K562 (cell line): Measurements from ENCODE around the gene MDC1. TPM values are rescaled to one million over a fixed set of nuclear protein-coding genes. Genes with fewer than 3 reads are reported as not detected.

ENCODE experiments used
- DMBX1 ChIP-seq: fragments of 250-450 bp; sonication (Bioruptor Pico); IDR thresholded peaks from 2 replicates; pipeline ENCODE4 v1.8.0; 2022; ENCODE audit warnings: inconsistent platforms, mild to moderate bottlenecking, moderate library complexity, borderline replicate concordance
- GATAD2B ChIP-seq: fragments of 450-650 bp; IDR thresholded peaks from 2 replicates; pipeline ENCODE4 v1.6.1; 2017; ENCODE audit warnings: mild to moderate bottlenecking, borderline replicate concordance
- MAFG ChIP-seq: fragments of 450-650 bp; conservative IDR thresholded peaks from 2 replicates; pipeline ENCODE4 v1.6.1; 2016; ENCODE audit warnings: missing genetic modification characterization, missing compliant biosample characterization
- PHB2 ChIP-seq: fragments of 450-650 bp; IDR thresholded peaks from 2 replicates; pipeline ENCODE4 v1.6.1; 2017; ENCODE audit warnings: low read depth
- RFX5 ChIP-seq: IDR thresholded peaks from 2 replicates; pipeline ENCODE4 v1.6.1; 2011; ENCODE audit warnings: low read depth, mild to moderate bottlenecking, improper control_type of control experiment, low read length
- SETDB1 ChIP-seq: IDR thresholded peaks from one replicate; pipeline ENCODE4 v1.6.1; 2012; ENCODE audit warnings: low read length, control low read depth, inconsistent platforms
- SIN3A ChIP-seq, 2 experiments: fragments of 150-350 bp in 1 of 2; IDR thresholded peaks; 2 replicates each; pipeline ENCODE4 v1.6.1; 2011 to 2016; ENCODE audit warnings: borderline replicate concordance in 2 of 2, low read depth in 2 of 2, low read length in 2 of 2, mild to moderate bottlenecking in 2 of 2, moderate library complexity in 2 of 2; ENCODE audit not compliant: control insufficient read depth in 1 of 2
- SIX5 ChIP-seq, 2 experiments: IDR thresholded peaks; 2 replicates each; pipeline ENCODE4 v1.6.1; 2011; ENCODE audit warnings: low read length in 2 of 2, borderline replicate concordance in 1 of 2, low read depth in 1 of 2, mild to moderate bottlenecking in 1 of 2, moderate library complexity in 1 of 2; ENCODE audit not compliant: insufficient read depth in 1 of 2
- ZKSCAN1 ChIP-seq: fragments of 150-350 bp; IDR thresholded peaks from 2 replicates; pipeline ENCODE4 v1.6.1; 2016; ENCODE audit warnings: low read depth, low read length
- ZNF41 ChIP-seq: fragments of 250-450 bp; sonication (Bioruptor Pico); conservative IDR thresholded peaks from 2 replicates; pipeline ENCODE4 v1.4.0; 2020; ENCODE audit warnings: mild to moderate bottlenecking
- ZNF778 ChIP-seq: fragments of 450-650 bp; formaldehyde crosslinking; IDR thresholded peaks from 2 replicates; pipeline ENCODE4 v1.4.0; 2020; ENCODE audit warnings: mild to moderate bottlenecking, moderate library complexity
- polyA plus RNA-seq, 8 experiments: library from polyadenylated mRNA; depleted of rRNA in 4 of 8; stranded (reverse) in 5 of 8; unstranded in 3 of 8; fragments of >200 nt; fragmentation: Nextera tagmentation in 2 of 8; fragmentation: Illumina TruSeq in 1 of 8; extraction: Ambion mirVana in 2 of 8; extraction: Trizol in 1 of 8; gene quantifications; 2 replicates each; pipeline versions ENCODE4 v1.2.1 to v1.2.3, GENCODE V29; 2011 to 2014; ENCODE audit warnings: inconsistent platforms in 1 of 8, missing spikeins in 1 of 8
- total RNA-seq, 7 experiments: library from RNA; depleted of rRNA in 6 of 7; stranded (reverse); fragments of >200 nt in 6 of 7; fragmentation: Illumina TruSeq in 2 of 7; extraction: Trizol in 2 of 7; gene quantifications; 2 replicates each; pipeline versions ENCODE4 v1.2.1 to v1.2.3, GENCODE V29; 2011 to 2021; ENCODE audit warnings: low replicate concordance in 1 of 7
- TF ChIP-seq, protein P1 (sequence below): fragments of 250-450 bp; sonication (Bioruptor Pico); IDR thresholded peaks from 2 replicates; pipeline ENCODE4 v1.5.0; 2021; ENCODE audit warnings: mild to moderate bottlenecking, borderline replicate concordance
- TF ChIP-seq, protein P2 (sequence below), 2 experiments: fragments of 450-650 bp in 1 of 2; sonication (generic) in 1 of 2; formaldehyde crosslinking; conservative IDR thresholded peaks; 2 replicates each; pipeline versions ENCODE4 v1.4.0 to v1.8.1; 2020 to 2022; ENCODE audit warnings: mild to moderate bottlenecking in 1 of 2, missing genetic modification reagents in 1 of 2
- TF ChIP-seq, protein P3 (sequence below): IDR thresholded peaks from 2 replicates; pipeline ENCODE4 v1.6.1; 2012; ENCODE audit warnings: low read depth, low read length, improper control_type of control experiment, borderline replicate concordance
- TF ChIP-seq, protein P4 (sequence below): fragments of 250-450 bp; sonication (Bioruptor Pico); IDR thresholded peaks from 2 replicates; pipeline ENCODE4 v1.5.0; 2020; ENCODE audit warnings: mild to moderate bottlenecking, borderline replicate concordance
- TF ChIP-seq, protein P5 (sequence below), 2 experiments: IDR thresholded peaks; 2 replicates each; pipeline ENCODE4 v1.6.1; 2012; ENCODE audit warnings: improper control_type of control experiment in 2 of 2, low read depth in 2 of 2, low read length in 2 of 2, borderline replicate concordance in 1 of 2

Gene MDC1
- total and polyA plus RNA-seq, 9 of the 15 experiments (the other 6 are each of a cell fraction or from before 2014, with no cell fraction given) = 8.2 to 114 (median 20.0) TPM

DNA sequence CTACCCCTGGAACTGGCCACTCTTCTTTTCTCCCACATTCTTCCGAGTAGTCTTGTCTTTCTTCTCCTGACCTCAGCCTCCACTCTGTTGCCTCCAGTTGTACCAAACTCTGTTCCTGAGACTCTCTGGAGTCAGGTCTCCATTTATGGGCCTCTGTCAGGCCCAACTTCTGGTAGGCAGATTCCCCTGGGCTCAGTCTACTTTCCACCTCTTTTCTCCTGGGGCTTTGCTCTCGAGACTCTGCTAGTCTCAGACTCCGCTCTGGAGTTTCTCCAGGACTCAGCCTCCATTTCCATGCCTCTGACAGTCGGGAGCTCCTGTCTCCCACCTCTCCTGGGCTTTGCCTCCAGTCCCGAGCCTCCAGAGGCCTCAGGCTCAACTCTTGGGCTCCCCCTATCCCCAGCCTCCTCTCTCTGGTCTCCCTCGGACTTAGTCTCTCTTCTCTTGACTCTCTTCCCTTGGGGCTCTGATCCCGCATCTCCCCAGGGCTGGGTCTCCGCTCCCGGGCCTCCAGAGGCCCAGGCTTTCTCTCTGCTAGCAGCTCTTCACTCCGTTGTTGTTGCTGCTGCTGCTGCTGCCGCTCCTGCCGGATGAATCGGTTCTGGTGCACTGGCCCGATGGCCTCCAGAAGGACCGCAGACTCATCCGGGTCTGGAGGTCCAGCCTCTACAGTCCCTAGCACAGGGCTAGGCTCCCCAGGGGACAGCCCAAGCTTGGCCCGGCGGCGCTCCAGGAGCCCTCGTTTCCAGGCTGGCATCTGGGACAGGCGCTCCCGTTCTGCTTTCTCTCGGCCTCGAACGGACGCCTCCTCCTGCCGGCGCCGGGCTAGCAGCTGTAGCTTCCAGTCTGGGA, 31.7 kb downstream of the MDC1 start (continued):
- TF ChIP-seq SIN3A (IDR thresholded peaks at IDR 0.05; ENCODE audit: borderline replicate concordance in 2 of 2, control insufficient read depth in 1 of 2, low read depth in 2 of 2, low read length in 2 of 2) (peak in 1 of 2 experiments; percentile 43; a peak in 1 of 4 replicates), ZNF778 (no peak), ZKSCAN1 (no peak), DMBX1 (CRISPR knock-in tag) (no peak), PHB2 (no peak), ZNF41 (no peak), SETDB1 (no peak), MAFG (tag) (no peak), GATAD2B (no peak), RFX5 (no peak), SIX5 (IDR thresholded peaks at IDR 0.05; ENCODE audit: borderline replicate concordance in 1 of 2, insufficient read depth in 1 of 2, low read depth in 1 of 2, low read length in 2 of 2) (no peak)
- TF ChIP-seq, protein P1, sequence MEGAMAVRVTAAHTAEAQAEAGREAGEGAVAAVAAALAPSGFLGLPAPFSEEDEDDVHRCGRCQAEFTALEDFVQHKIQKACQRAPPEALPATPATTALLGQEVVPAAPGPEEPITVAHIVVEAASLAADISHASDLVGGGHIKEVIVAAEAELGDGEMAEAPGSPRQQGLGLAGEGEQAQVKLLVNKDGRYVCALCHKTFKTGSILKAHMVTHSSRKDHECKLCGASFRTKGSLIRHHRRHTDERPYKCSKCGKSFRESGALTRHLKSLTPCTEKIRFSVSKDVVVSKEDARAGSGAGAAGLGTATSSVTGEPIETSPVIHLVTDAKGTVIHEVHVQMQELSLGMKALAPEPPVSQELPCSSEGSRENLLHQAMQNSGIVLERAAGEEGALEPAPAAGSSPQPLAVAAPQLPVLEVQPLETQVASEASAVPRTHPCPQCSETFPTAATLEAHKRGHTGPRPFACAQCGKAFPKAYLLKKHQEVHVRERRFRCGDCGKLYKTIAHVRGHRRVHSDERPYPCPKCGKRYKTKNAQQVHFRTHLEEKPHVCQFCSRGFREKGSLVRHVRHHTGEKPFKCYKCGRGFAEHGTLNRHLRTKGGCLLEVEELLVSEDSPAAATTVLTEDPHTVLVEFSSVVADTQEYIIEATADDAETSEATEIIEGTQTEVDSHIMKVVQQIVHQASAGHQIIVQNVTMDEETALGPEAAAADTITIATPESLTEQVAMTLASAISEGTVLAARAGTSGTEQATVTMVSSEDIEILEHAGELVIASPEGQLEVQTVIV (CRISPR knock-in tag) = no peak
- TF ChIP-seq, protein P2, sequence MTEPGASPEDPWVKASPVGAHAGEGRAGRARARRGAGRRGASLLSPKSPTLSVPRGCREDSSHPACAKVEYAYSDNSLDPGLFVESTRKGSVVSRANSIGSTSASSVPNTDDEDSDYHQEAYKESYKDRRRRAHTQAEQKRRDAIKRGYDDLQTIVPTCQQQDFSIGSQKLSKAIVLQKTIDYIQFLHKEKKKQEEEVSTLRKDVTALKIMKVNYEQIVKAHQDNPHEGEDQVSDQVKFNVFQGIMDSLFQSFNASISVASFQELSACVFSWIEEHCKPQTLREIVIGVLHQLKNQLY (CRISPR knock-in tag; conservative IDR thresholded peaks at IDR 0.05) = no peak
- TF ChIP-seq, protein P3, sequence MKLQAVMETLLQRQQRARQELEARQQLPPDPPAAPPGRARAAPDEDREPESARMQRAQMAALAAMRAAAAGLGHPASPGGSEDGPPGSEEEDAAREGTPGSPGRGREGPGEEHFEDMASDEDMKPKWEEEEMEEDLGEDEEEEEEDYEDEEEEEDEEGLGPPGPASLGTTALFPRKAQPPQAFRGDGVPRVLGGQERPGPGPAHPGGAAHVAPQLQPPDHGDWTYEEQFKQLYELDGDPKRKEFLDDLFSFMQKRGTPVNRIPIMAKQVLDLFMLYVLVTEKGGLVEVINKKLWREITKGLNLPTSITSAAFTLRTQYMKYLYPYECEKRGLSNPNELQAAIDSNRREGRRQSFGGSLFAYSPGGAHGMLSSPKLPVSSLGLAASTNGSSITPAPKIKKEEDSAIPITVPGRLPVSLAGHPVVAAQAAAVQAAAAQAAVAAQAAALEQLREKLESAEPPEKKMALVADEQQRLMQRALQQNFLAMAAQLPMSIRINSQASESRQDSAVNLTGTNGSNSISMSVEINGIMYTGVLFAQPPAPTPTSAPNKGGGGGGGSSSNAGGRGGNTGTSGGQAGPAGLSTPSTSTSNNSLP = no peak
- TF ChIP-seq, protein P4, sequence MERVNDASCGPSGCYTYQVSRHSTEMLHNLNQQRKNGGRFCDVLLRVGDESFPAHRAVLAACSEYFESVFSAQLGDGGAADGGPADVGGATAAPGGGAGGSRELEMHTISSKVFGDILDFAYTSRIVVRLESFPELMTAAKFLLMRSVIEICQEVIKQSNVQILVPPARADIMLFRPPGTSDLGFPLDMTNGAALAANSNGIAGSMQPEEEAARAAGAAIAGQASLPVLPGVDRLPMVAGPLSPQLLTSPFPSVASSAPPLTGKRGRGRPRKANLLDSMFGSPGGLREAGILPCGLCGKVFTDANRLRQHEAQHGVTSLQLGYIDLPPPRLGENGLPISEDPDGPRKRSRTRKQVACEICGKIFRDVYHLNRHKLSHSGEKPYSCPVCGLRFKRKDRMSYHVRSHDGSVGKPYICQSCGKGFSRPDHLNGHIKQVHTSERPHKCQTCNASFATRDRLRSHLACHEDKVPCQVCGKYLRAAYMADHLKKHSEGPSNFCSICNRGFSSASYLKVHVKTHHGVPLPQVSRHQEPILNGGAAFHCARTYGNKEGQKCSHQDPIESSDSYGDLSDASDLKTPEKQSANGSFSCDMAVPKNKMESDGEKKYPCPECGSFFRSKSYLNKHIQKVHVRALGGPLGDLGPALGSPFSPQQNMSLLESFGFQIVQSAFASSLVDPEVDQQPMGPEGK (CRISPR knock-in tag) = no peak
- TF ChIP-seq, protein P5, sequence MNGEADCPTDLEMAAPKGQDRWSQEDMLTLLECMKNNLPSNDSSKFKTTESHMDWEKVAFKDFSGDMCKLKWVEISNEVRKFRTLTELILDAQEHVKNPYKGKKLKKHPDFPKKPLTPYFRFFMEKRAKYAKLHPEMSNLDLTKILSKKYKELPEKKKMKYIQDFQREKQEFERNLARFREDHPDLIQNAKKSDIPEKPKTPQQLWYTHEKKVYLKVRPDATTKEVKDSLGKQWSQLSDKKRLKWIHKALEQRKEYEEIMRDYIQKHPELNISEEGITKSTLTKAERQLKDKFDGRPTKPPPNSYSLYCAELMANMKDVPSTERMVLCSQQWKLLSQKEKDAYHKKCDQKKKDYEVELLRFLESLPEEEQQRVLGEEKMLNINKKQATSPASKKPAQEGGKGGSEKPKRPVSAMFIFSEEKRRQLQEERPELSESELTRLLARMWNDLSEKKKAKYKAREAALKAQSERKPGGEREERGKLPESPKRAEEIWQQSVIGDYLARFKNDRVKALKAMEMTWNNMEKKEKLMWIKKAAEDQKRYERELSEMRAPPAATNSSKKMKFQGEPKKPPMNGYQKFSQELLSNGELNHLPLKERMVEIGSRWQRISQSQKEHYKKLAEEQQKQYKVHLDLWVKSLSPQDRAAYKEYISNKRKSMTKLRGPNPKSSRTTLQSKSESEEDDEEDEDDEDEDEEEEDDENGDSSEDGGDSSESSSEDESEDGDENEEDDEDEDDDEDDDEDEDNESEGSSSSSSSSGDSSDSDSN (IDR thresholded peaks at IDR 0.05; ENCODE audit: borderline replicate concordance in 1 of 2, low read depth in 2 of 2, low read length in 2 of 2) = peak in 1 of 2 experiments; percentile 66; a peak in 1 of 4 replicates
